IPS-15b (cell line): ENCODE results near the gene CATSPERZ.
A peak's percentile ranks its signal among the peaks of the same experiment; 100 is the strongest.
"Not testable (repeated sequence)": the region's sequence is repeated elsewhere in the genome, so short reads cannot be mapped to it uniquely, and the experiment has no call there.

Source experiments
- H3K27me3 ChIP-seq: one replicate; pipeline ENCODE4 v1.6.1; 2013; ENCODE audit warnings: low read length; ENCODE audit not compliant: control insufficient read depth, insufficient read depth
- H3K36me3 ChIP-seq: one replicate; pipeline ENCODE4 v1.6.1; 2013; ENCODE audit warnings: low read length; ENCODE audit not compliant: control insufficient read depth, insufficient read depth
- H3K4me1 ChIP-seq: one replicate; pipeline ENCODE4 v1.6.1; 2013; ENCODE audit warnings: mild to moderate bottlenecking, low read length; ENCODE audit not compliant: control insufficient read depth, insufficient read depth
- H3K4me3 ChIP-seq: one replicate; pipeline ENCODE4 v1.5.1; 2013; ENCODE audit warnings: low read depth, low read length
- H3K9ac ChIP-seq: one replicate; pipeline ENCODE4 v1.6.1; 2013; ENCODE audit warnings: low read depth, mild to moderate bottlenecking, low read length
- H3K9me3 ChIP-seq: one replicate; pipeline ENCODE4 v1.6.1; 2013; ENCODE audit warnings: mild to moderate bottlenecking, low read length; ENCODE audit not compliant: control insufficient read depth, insufficient read depth

Gene CATSPERZ

DNA sequence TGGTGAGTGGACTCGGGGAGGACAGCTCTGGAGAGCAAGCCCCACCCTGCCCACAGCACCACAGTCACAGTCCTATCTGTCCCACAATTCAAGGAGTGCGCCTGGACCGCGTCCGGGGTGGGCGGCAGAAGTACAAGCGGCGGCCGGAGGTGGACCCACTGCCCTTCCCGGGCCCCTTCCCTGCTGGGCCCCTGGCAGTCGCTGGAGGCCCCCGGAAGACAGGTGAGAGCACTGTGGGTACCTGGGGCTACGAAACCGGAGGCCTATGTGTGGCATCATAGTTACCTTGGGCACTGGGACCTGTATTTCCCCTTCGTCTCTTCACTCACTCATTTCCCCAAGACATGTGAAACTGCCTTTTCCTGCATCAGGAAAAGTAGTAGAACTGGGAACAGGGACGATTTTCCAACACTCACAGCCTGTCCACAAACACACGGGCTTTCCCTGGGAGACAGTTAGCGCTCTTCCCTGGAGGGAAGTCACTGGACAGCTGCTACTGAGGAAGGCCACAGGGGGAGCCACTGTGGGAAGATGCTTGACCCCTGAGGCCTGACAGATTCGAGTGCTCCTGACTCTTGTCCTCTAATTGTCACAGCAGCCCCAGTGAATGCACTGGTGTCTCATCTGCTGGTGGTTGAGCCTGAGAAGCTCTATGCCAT, 14.1 kb downstream of the CATSPERZ start:
- Histone ChIP-seq H3K4me1 (no peaks in the 10 kb centered on the region), H3K9me3 (no peaks in the 10 kb centered on the region), H3K36me3 (peaks cover 18% of the 10 kb centered on the region), H3K9ac (no peak overlapping the region), H3K27me3 (no peaks in the 10 kb centered on the region), H3K4me3 (no peak overlapping the region)

DNA sequence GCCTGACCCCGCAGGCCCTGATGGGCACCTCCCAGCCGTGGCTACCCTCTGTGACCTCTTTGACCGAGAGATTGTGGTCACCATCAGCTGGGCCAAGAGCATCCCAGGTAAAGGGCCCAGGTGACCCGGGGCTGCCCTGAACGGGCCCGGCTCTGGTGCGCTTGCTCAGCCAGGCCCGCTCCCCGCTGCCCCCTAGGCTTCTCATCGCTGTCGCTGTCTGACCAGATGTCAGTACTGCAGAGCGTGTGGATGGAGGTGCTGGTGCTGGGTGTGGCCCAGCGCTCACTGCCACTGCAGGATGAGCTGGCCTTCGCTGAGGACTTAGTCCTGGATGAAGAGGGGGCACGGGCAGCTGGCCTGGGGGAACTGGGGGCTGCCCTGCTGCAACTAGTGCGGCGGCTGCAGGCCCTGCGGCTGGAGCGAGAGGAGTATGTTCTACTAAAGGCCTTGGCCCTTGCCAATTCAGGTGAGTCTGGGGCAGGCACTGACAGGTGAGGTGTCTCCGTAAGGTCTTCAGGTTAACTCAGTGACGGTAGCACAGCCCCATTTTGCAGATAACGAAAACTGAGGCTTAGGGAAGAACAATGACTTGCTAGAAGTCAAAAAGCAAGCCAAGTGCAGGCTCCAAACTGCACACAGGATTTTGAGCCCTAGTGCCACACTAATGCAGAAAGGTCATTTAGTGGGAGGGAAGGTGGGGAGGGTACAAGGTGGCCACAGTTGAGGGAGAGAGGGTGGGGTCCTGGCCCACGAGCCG, 14.8 kb downstream of the CATSPERZ start:
- Histone ChIP-seq H3K36me3 (peaks cover 21% of the 10 kb centered on the region), H3K9me3 (no peaks in the 10 kb centered on the region), H3K9ac (no peak overlapping the region), H3K4me3 (no peak overlapping the region), H3K4me1 (no peaks in the 10 kb centered on the region), H3K27me3 (no peaks in the 10 kb centered on the region)

DNA sequence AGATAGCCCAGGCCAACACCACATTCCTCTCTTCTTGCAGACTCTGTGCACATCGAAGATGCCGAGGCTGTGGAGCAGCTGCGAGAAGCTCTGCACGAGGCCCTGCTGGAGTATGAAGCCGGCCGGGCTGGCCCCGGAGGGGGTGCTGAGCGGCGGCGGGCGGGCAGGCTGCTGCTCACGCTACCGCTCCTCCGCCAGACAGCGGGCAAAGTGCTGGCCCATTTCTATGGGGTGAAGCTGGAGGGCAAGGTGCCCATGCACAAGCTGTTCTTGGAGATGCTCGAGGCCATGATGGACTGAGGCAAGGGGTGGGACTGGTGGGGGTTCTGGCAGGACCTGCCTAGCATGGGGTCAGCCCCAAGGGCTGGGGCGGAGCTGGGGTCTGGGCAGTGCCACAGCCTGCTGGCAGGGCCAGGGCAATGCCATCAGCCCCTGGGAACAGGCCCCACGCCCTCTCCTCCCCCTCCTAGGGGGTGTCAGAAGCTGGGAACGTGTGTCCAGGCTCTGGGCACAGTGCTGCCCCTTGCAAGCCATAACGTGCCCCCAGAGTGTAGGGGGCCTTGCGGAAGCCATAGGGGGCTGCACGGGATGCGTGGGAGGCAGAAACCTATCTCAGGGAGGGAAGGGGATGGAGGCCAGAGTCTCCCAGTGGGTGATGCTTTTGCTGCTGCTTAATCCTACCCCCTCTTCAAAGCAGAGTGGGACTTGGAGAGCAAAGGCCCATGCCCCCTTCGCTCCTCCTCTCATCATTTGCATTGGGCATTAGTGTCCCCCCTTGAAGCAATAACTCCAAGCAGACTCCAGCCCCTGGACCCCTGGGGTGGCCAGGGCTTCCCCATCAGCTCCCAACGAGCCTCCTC, 15.7 kb downstream of the CATSPERZ start:
- H3K9ac ChIP-seq, H3K9me3 ChIP-seq, H3K27me3 ChIP-seq, H3K4me1 ChIP-seq: not testable (repeated sequence)
- H3K4me3 ChIP-seq: peak overlapping the region; percentile 92
- peaks cover 26% of the 10 kb centered on the region for H3K36me3 ChIP-seq

DNA sequence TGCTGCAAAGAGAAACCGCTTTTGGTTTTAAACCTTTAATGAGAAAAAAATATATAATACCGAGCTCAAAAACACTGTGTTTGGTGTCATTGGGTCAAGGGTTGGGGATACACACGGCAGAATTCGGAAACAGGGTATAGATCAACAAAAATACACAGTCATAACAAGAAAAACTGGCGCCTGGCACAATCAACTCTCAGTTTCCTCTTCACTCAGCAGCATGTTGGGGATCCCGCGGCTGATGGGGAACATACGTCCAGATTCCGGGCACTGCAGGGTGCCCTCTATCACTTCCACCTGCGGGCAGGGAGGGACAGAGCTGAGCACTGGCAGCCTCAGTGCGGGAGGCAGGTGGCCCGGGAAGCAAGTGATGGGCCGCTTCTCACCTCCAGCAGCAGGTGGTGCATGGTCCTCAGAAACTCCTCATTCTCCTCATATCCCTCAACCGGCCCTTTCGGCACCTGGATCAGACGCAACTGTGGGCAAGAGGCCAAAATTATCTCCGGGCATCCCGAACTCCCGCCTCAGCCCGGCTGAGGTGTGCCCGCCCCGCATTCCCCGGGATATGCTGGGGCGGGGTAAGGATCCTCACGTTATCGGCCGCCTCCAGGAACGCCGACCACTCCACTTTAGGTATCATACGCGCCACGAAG, 16.6 kb downstream of the CATSPERZ start:
- Histone ChIP-seq H3K36me3 (peaks cover 31% of the 10 kb centered on the region), H3K4me1 (no peaks in the 10 kb centered on the region), H3K4me3 (peak overlapping the region; percentile 92), H3K27me3 (no peaks in the 10 kb centered on the region), H3K9me3 (no peaks in the 10 kb centered on the region), H3K9ac (peak overlapping the region; percentile 87)

DNA sequence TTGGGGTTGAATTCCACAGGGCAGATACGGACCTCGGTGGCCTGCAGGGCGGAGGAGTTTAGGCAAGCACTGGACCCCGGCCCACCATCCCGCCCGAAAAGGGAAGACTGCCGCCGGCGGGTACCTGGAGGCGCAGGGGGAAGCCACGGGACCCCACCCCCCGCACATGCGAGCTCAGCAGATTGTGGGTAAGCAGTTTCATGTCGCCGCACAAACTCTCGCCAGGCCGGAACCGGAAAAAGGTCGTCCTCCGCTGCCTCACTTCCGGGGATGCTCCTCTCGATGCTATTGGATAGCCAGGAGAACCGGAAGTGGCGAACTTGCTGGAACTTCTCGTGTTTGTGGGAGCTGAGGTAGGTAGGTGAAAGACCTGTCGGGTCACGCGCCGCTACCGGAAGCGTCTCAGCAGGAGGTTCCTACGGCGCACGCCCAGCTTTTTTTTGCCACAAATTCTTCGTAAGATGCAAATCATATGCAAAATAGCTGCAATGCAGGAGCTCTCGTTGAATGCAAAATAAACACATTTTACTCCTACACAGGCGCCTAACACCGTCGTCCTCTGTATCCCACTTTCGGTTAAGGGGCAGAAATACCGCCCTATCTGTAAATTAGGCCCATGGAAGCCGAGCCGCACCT, 17.3 kb downstream of the CATSPERZ start, which contains the start of gene TRMT112:
TSS of gene TRMT112 (minus strand) at position 235 of the 636 bp plus-strand sequence. CDS start at position 202, 33 bp downstream.
- Histone ChIP-seq H3K4me1 (no peaks in the 10 kb centered on the region), H3K9ac (peak within 1 kb of the TSS; percentile 87), H3K4me3 (peak within 1 kb of the TSS; percentile 92), H3K9me3 (no peaks in the 10 kb centered on the region), H3K27me3 (no peaks in the 10 kb centered on the region), H3K36me3 (peaks cover 36% of the 10 kb centered on the region)

DNA sequence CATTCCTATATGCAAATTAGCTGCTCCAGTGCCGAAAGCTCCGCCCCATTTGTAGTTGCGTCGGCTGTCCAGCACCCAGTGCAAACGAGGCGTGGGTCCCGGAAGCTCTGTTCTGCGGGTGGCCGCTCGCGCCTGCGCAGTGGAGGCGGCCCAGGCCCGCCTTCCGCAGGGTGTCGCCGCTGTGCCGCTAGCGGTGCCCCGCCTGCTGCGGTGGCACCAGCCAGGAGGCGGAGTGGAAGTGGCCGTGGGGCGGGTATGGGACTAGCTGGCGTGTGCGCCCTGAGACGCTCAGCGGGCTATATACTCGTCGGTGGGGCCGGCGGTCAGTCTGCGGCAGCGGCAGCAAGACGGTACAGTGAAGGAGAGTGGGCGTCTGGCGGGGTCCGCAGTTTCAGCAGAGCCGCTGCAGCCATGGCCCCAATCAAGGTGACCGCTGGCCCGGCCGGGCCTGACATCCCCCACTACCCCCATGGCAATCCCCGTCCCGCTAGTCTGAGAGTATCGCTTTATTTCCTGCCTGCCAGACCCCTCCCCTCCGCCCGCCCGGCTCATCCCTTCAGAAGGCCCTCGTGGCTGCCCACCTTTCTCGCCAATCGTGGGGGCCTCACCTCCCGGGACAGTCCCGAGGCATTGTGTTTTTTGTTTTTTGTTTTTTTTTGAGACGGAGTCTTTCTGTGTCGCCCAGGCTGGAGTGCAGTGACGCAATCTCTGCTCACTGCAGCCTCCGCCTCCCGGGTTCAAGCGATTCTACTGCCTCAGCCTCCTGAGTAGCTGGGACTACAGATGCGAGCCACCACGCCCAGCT, 18.0 kb downstream of the CATSPERZ start, which contains the start of gene PRDX5:
TSS of gene PRDX5 (plus strand) at position 161 of the 805 bp plus-strand sequence. CDS start at position 256, 95 bp downstream.
- H3K27me3 ChIP-seq: no peaks in the 10 kb centered on the region
- H3K4me1 ChIP-seq: no peaks in the 10 kb centered on the region
- peak within 1 kb of the TSS; percentile 92 for H3K4me3 ChIP-seq
- peaks cover 41% of the 10 kb centered on the region for H3K36me3 ChIP-seq
- H3K9me3 ChIP-seq: no peaks in the 10 kb centered on the region
- peak within 1 kb of the TSS; percentile 87 for H3K9ac ChIP-seq

DNA sequence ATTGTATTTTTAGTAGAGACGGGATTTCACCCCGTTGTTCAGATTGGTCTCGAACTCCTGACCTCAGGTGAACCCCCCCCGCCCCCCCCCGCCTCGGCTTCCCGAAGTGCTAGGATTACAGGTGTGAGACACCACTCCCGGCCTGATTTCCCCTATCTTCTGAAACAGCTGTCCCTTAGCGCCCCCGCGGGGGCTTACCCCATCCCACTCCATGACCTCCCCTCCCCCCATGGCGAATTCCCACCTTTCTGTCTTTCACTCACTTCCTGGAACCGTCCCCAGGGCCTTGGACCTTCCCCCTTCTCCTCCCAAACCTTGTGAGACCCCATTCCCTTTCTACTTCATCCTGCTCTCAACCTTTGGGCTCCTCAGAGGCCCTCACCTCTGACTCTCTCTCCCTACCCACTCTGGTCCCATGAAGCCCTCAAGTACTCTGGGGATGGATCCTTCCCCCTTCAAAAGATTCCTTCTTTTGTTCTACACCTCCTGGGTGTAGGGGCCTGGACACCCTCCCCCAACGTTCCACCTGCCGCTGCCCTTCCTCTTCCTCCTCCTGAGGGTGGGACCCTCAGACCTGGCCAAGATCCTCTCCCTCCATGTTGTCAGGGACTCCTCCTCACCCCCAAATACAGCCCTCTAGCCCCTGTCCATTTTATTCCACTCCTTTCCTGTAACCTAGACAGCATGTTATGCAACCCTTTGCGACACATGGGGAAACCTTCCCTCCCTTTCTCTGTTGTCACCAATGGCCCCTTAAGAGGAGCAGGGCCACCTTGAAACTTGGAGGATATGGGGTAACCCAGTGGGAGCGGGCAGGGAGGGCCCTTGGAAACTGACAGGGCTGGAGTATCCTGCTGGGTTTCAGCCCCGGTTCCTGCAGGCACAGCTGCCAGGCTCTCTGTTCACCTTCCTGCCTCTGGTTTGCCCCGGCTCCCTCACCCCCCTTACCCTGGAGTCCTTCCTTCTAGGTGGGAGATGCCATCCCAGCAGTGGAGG, 18.9 kb downstream of the CATSPERZ start:
- Histone ChIP-seq H3K4me3 (peak overlapping the region; percentile 92), H3K4me1 (no peaks in the 10 kb centered on the region), H3K36me3 (peaks cover 38% of the 10 kb centered on the region), H3K9me3 (no peaks in the 10 kb centered on the region), H3K27me3 (no peaks in the 10 kb centered on the region), H3K9ac (no peak overlapping the region)

DNA sequence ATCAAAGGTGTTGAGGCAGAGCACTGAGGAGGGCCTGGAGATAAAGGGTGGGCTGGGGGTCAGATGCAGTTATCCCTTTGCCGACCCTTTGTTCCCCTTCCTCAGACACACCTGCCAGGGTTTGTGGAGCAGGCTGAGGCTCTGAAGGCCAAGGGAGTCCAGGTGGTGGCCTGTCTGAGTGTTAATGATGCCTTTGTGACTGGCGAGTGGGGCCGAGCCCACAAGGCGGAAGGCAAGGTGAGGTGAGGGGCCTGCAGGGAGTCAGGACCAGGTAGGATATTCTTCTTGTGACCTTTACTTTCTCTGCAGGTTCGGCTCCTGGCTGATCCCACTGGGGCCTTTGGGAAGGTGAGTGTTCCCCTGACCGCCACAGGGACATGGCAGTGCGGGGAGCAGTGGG, 20.4 kb downstream of the CATSPERZ start:
- no peak overlapping the region for H3K4me3 ChIP-seq
- H3K27me3 ChIP-seq: no peaks in the 10 kb centered on the region
- H3K36me3 ChIP-seq: peaks cover 31% of the 10 kb centered on the region
- no peaks in the 10 kb centered on the region for H3K9me3 ChIP-seq
- no peak overlapping the region for H3K9ac ChIP-seq
- no peaks in the 10 kb centered on the region for H3K4me1 ChIP-seq

DNA sequence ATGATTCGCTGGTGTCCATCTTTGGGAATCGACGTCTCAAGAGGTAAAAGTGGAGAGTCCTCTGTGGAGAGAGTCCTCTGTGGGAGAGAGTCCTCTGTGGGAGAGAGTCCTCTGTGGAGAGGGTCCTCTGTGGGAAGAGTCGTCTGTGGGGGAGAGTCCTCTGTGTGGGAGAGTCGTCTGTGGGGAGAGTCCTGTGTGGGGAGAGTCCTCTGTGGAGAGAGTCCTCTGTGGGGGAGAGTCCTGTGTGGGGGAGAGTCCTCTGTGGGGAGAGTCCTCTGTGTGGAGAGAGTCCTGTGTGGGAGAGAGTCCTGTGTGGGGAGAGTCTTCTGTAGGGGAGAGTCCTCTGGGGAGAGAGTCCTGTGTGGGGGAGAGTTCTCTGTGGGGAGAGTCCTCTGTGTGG, 20.9 kb downstream of the CATSPERZ start:
- Histone ChIP-seq H3K9ac (no peak overlapping the region), H3K27me3 (no peaks in the 10 kb centered on the region), H3K4me3 (no peak overlapping the region), H3K36me3 (peaks cover 31% of the 10 kb centered on the region), H3K9me3 (no peaks in the 10 kb centered on the region), H3K4me1 (no peaks in the 10 kb centered on the region)
